Type B pancreatic cell (in vitro differentiated cells): ENCODE measurements around the gene AJAP1. TPM values are rescaled to one million over a fixed set of nuclear protein-coding genes. Genes with fewer than 3 reads are reported as not detected.

Source experiments
- DNase-seq: peaks from one replicate; pipeline ENCODE4 v3.0.0; 2021; ENCODE audit warnings: mixed read lengths; ENCODE audit not compliant: unreplicated experiment; ENCODE audit errors: extremely low spot score
- H3K27ac Mint-ChIP-seq: 2 replicates; pipeline ENCODE4 v1.8.0; 2021; ENCODE audit warnings: mild to moderate bottlenecking, mixed read lengths
- H3K27me3 Mint-ChIP-seq: 2 replicates; pipeline ENCODE4 v1.8.0; 2021; ENCODE audit warnings: mixed read lengths
- H3K36me3 Mint-ChIP-seq: 2 replicates; pipeline ENCODE4 v1.8.0; 2021; ENCODE audit warnings: mixed read lengths
- H3K4me1 Mint-ChIP-seq: one replicate; pipeline ENCODE4 v1.8.0; 2021; ENCODE audit warnings: mixed read lengths; ENCODE audit not compliant: unreplicated experiment
- H3K4me3 Mint-ChIP-seq: 2 replicates; pipeline ENCODE4 v1.8.0; 2021; ENCODE audit warnings: mild to moderate bottlenecking, mixed read lengths
- H3K9me3 Mint-ChIP-seq: 2 replicates; pipeline ENCODE4 v1.8.0; 2021; ENCODE audit warnings: mixed read lengths
- CTCF ChIP-seq: fragments of 200-600 bp; sonication (generic); conservative IDR thresholded peaks from 2 replicates; pipeline ENCODE4 v1.5.0; 2021; ENCODE audit warnings: antibody characterized with exemption, mild to moderate bottlenecking
- total RNA-seq: library from RNA; stranded (reverse); gene quantifications from 2 replicates; pipeline ENCODE4 v1.2.1, GENCODE V29; 2021; ENCODE audit warnings: low replicate concordance

AJAP1 gene
- total RNA-seq, 1 donor from 2014 or later = 9.5 TPM

GRCh38 chr1:4678066-4678717 is 23.8 kb downstream of the AJAP1 start:
- Mint-ChIP-seq H3K4me3 (no peak overlapping the region), H3K4me1 (no peaks in the 10 kb centered on the region), H3K27ac (no peak overlapping the region), H3K36me3 (no peaks in the 10 kb centered on the region), H3K9me3 (peaks cover 14% of the 10 kb centered on the region), H3K27me3 (peaks cover 8% of the 10 kb centered on the region)
- DNase-seq = no peak
- no peak for TF ChIP-seq CTCF

- no peak for TF ChIP-seq CTCF
- Mint-ChIP-seq H3K9me3 (peaks cover 14% of the 10 kb centered on the region), H3K27ac (no peak overlapping the region), H3K4me3 (no peak overlapping the region), H3K27me3 (peaks cover 6% of the 10 kb centered on the region), H3K36me3 (no peaks in the 10 kb centered on the region), H3K4me1 (peaks cover 5% of the 10 kb centered on the region)
- DNase-seq = no peak
Measured at GRCh38 chr1:4681026-4681425, 26.6 kb downstream of the AJAP1 start.

- peaks cover 12% of the 10 kb centered on the region for H3K9me3 Mint-ChIP-seq
- H3K4me1 Mint-ChIP-seq = peaks cover 5% of the 10 kb centered on the region
- no peak overlapping the region for H3K27ac Mint-ChIP-seq
- peaks cover 3% of the 10 kb centered on the region for H3K27me3 Mint-ChIP-seq
- no peaks in the 10 kb centered on the region for H3K36me3 Mint-ChIP-seq
- TF ChIP-seq CTCF = no peak
- DNase-seq = no peak
- H3K4me3 Mint-ChIP-seq = no peak overlapping the region
Measured at GRCh38 chr1:4682607-4683220, 28.3 kb downstream of the AJAP1 start.

- Mint-ChIP-seq H3K27me3 (peaks cover 3% of the 10 kb centered on the region), H3K9me3 (no peaks in the 10 kb centered on the region), H3K36me3 (no peaks in the 10 kb centered on the region), H3K27ac (no peak overlapping the region), H3K4me1 (peaks cover 5% of the 10 kb centered on the region), H3K4me3 (no peak overlapping the region)
- DNase-seq = no peak
- no peak for TF ChIP-seq CTCF
Measured at GRCh38 chr1:4684136-4684535, 29.7 kb downstream of the AJAP1 start.

- H3K4me1 Mint-ChIP-seq = peaks cover 5% of the 10 kb centered on the region
- no peak for TF ChIP-seq CTCF
- DNase-seq = no peak
- no peak overlapping the region for H3K4me3 Mint-ChIP-seq
- peaks cover 3% of the 10 kb centered on the region for H3K27me3 Mint-ChIP-seq
- no peaks in the 10 kb centered on the region for H3K36me3 Mint-ChIP-seq
- no peak overlapping the region for H3K27ac Mint-ChIP-seq
- H3K9me3 Mint-ChIP-seq = no peaks in the 10 kb centered on the region
Measured at GRCh38 chr1:4684864-4685522, 30.6 kb downstream of the AJAP1 start.
